DOHH2 (cell line): Measurements from ENCODE around the gene TMEM272.
A peak's percentile ranks its signal among the peaks of the same experiment; 100 is the strongest.

ENCODE experiments used
- H3F3A ChIP-seq: fragments of 200-600 bp; sonication (generic), shearing (Covaris generic); 2 replicates; pipeline ENCODE4 v1.6.0; 2016; ENCODE audit warnings: antibody characterized with exemption, mild to moderate bottlenecking; ENCODE audit not compliant: control insufficient read depth, insufficient read depth
- H3K27ac ChIP-seq: fragments of 200-600 bp; sonication (generic); 2 replicates; pipeline ENCODE4 v1.5.1; 2014; ENCODE audit warnings: low read depth, mild to moderate bottlenecking, low read length, moderate library complexity
- H3K27me3 ChIP-seq: fragments of 200-600 bp; sonication (generic); 2 replicates; pipeline ENCODE4 v1.6.1; 2014; ENCODE audit warnings: mild to moderate bottlenecking, low read length, mixed read lengths; ENCODE audit not compliant: control insufficient read depth
- H3K36me3 ChIP-seq: fragments of 200-600 bp; sonication (generic); 2 replicates; pipeline ENCODE4 v1.6.1; 2014; ENCODE audit warnings: mild to moderate bottlenecking, low read length, moderate library complexity, mixed read lengths; ENCODE audit not compliant: control insufficient read depth
- H3K4me1 ChIP-seq: fragments of 200-600 bp; sonication (generic); 2 replicates; pipeline ENCODE4 v1.6.1; 2014; ENCODE audit warnings: mild to moderate bottlenecking, low read length, mixed read lengths; ENCODE audit not compliant: control insufficient read depth
- H3K4me2 ChIP-seq: fragments of 200-600 bp; sonication (generic); 2 replicates; pipeline ENCODE4 v1.6.0; 2014; ENCODE audit warnings: mild to moderate bottlenecking, low read length, moderate library complexity
- H3K4me3 ChIP-seq: fragments of 200-600 bp; sonication (generic); 2 replicates; pipeline ENCODE4 v1.5.1; 2014; ENCODE audit warnings: mild to moderate bottlenecking, low read length, mixed read lengths
- H3K79me2 ChIP-seq: fragments of 200-600 bp; sonication (generic); 2 replicates; pipeline ENCODE4 v1.6.1; 2014; ENCODE audit warnings: mild to moderate bottlenecking, low read length, mixed read lengths; ENCODE audit not compliant: control insufficient read depth
- H3K9me2 ChIP-seq: fragments of 200-600 bp; sonication (generic); replicated peaks from 2 replicates; pipeline ENCODE4 v1.6.1; 2014; ENCODE audit warnings: mild to moderate bottlenecking, low read length, mixed read lengths; ENCODE audit not compliant: control insufficient read depth
- H3K9me3 ChIP-seq: fragments of 200-600 bp; sonication (generic); 2 replicates; pipeline ENCODE4 v1.6.1; 2014; ENCODE audit warnings: antibody characterized with exemption, low read length, mixed read lengths; ENCODE audit not compliant: control insufficient read depth, insufficient read depth
- H4K20me1 ChIP-seq: fragments of 200-600 bp; sonication (generic); 2 replicates; pipeline ENCODE4 v1.6.0; 2014; ENCODE audit warnings: low read depth, mild to moderate bottlenecking, antibody characterized with exemption, low read length, moderate library complexity; ENCODE audit not compliant: control insufficient read depth, insufficient read depth
- EZH2phosphoT487 ChIP-seq: fragments of 200-600 bp; sonication (generic); IDR thresholded peaks from 2 replicates; pipeline ENCODE4 v1.6.1; 2017; ENCODE audit warnings: borderline replicate concordance, mild to moderate bottlenecking, antibody characterized with exemption, low read length, moderate library complexity, mixed read lengths
- TF ChIP-seq, protein P1 (sequence below): fragments of 200-600 bp; sonication (generic); IDR thresholded peaks from one replicate; pipeline ENCODE4 v1.5.1; 2014; ENCODE audit warnings: antibody characterized with exemption, mild to moderate bottlenecking, low read depth, low read length; ENCODE audit not compliant: poor library complexity, severe bottlenecking

The TMEM272 gene

GRCh38 chr13:51831519-51831918 is 13.5 kb downstream of the TMEM272 start:
- Histone ChIP-seq H3K9me2 (no peaks in the 10 kb centered on the region), H3K4me2 (peak overlapping the region; percentile 87), H3K27ac (peak overlapping the region; percentile 95), H3K79me2 (no peaks in the 10 kb centered on the region), H3K4me3 (peak overlapping the region; percentile 58), H3K4me1 (peaks cover 84% of the 10 kb centered on the region), H4K20me1 (no peaks in the 10 kb centered on the region), H3F3A (peaks cover 27% of the 10 kb centered on the region), H3K36me3 (no peaks in the 10 kb centered on the region), H3K9me3 (no peaks in the 10 kb centered on the region), H3K27me3 (no peaks in the 10 kb centered on the region)
- TF ChIP-seq, protein P1, sequence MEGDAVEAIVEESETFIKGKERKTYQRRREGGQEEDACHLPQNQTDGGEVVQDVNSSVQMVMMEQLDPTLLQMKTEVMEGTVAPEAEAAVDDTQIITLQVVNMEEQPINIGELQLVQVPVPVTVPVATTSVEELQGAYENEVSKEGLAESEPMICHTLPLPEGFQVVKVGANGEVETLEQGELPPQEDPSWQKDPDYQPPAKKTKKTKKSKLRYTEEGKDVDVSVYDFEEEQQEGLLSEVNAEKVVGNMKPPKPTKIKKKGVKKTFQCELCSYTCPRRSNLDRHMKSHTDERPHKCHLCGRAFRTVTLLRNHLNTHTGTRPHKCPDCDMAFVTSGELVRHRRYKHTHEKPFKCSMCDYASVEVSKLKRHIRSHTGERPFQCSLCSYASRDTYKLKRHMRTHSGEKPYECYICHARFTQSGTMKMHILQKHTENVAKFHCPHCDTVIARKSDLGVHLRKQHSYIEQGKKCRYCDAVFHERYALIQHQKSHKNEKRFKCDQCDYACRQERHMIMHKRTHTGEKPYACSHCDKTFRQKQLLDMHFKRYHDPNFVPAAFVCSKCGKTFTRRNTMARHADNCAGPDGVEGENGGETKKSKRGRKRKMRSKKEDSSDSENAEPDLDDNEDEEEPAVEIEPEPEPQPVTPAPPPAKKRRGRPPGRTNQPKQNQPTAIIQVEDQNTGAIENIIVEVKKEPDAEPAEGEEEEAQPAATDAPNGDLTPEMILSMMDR = no peak
- no peak for TF ChIP-seq EZH2phosphoT487

DNA sequence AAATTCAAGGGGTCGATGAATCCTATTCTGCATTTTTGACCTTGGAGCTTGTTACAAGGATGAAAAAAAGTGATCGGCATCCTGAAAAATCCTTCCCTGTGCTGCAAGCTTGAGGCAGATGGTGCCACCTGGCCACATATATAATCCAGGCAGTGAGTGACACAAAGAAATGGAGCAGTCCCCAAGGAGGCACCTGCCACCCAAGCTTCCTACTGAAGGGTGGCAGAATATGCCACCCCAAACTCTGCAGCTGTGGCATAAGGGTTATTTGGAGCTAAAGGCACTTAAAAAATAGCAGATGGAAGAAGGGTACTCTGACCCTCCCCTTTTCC is 15.4 kb downstream of the TMEM272 start:
- Histone ChIP-seq H3K9me2 (no peaks in the 10 kb centered on the region), H3K79me2 (no peaks in the 10 kb centered on the region), H3F3A (peaks cover 33% of the 10 kb centered on the region), H3K36me3 (no peaks in the 10 kb centered on the region), H4K20me1 (no peaks in the 10 kb centered on the region), H3K9me3 (no peaks in the 10 kb centered on the region), H3K4me3 (peak overlapping the region; percentile 68), H3K4me1 (peaks cover 100% of the 10 kb centered on the region), H3K27me3 (no peaks in the 10 kb centered on the region), H3K27ac (peak overlapping the region; percentile 95), H3K4me2 (peak overlapping the region; percentile 87)
- no peak for TF ChIP-seq EZH2phosphoT487
- TF ChIP-seq, protein P1 = no peak

DNA sequence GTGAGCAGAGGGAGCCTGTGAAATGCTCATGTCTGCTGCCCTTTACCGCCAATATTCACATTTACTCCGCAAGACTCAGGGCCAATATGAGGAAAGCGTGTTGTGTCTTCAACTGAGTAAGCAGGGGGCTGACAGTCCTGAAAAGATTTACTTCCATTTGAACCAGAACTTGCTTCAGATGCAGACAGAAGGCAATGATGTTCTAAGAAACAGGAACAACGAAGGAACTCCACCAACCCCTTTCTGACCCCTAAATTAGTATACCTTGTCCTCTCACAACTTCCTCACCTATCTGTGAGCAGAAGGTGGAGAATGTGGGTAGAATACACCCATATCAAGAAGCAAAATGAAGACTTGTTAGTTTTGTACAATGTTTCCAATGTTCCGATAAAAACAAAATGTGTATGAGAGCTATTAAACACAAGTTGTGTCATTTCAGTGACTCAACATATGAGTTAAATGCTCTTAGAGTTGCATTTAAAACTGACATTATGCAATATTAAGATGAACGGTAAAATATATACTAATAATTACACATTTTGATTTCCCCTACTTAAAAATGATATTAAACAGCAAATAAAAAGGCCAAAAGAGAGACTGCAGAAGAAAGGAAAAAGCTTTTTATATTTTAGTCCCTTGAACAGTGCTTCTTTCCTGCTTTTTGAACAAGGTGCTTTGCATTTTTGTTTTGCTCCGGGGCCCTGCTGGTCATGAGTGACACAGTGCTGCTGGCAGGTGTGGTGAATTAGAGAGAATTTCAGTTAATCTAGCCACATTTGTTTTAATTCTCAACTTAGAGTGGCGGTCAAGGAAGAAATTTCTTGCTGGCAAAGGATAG is 16.0 kb downstream of the TMEM272 start:
- H3K4me1 ChIP-seq = peaks cover 100% of the 10 kb centered on the region
- no peaks in the 10 kb centered on the region for H3K27me3 ChIP-seq
- peak overlapping the region; percentile 87 for H3K4me2 ChIP-seq
- no peaks in the 10 kb centered on the region for H3K79me2 ChIP-seq
- no peaks in the 10 kb centered on the region for H3K9me2 ChIP-seq
- H4K20me1 ChIP-seq = no peaks in the 10 kb centered on the region
- H3K36me3 ChIP-seq = no peaks in the 10 kb centered on the region
- no peaks in the 10 kb centered on the region for H3K9me3 ChIP-seq
- H3K27ac ChIP-seq = peak overlapping the region; percentile 95
- peaks cover 35% of the 10 kb centered on the region for H3F3A ChIP-seq
- H3K4me3 ChIP-seq = peak overlapping the region; percentile 68
- TF ChIP-seq EZH2phosphoT487 = no peak
- TF ChIP-seq, protein P1 = no peak
